Activated CD4-positive, alpha-beta T cell treated with anti-CD3 and anti-CD28 coated beads, Interleukin-2, Interleukin-6, amounts not matched to agents 100 ng/mL and 50 ng/mL, durations not matched to agents 16 hours and 8 hours (primary cell): ENCODE measurements around the gene UTF1.

Experiments used
- DNase-seq: peaks from one replicate; pipeline ENCODE4 v3.0.0-alpha.2; 2020

Gene UTF1

GRCh38 chr10:133196936-133197758 is 32.9 kb upstream of the UTF1 start:
- DNase-seq: no peak

- no peak for DNase-seq
These were observed 32.2 kb upstream of the UTF1 start for GRCh38 chr10:133197786-133198185.

GRCh38 chr10:133198206-133198605 is 31.8 kb upstream of the UTF1 start:
- no peak for DNase-seq

- no peak for DNase-seq
These were observed 31.2 kb upstream of the UTF1 start for GRCh38 chr10:133198621-133199487.

GRCh38 chr10:133199488-133199885 is 30.5 kb upstream of the UTF1 start:
- no peak for DNase-seq

GRCh38 chr10:133199992-133200611 is 29.9 kb upstream of the UTF1 start:
- DNase-seq: no peak

- DNase-seq: no peak
These were observed 29.4 kb upstream of the UTF1 start for GRCh38 chr10:133200621-133201031.

- no peak for DNase-seq
These were observed 28.7 kb upstream of the UTF1 start for GRCh38 chr10:133201151-133201947.

GRCh38 chr10:133201948-133202725 is 27.9 kb upstream of the UTF1 start:
- DNase-seq: no peak

- DNase-seq: no peak
These were observed 27.0 kb upstream of the UTF1 start for GRCh38 chr10:133202778-133203651.

- DNase-seq: no peak
These were observed 26.3 kb upstream of the UTF1 start for GRCh38 chr10:133203652-133204195.

GRCh38 chr10:133204226-133205015 is 25.6 kb upstream of the UTF1 start:
- no peak for DNase-seq

GRCh38 chr10:133205146-133205545 is 24.9 kb upstream of the UTF1 start:
- DNase-seq: no peak

GRCh38 chr10:133206356-133207040 is 23.5 kb upstream of the UTF1 start:
- no peak for DNase-seq

GRCh38 chr10:133207041-133207600 is 22.9 kb upstream of the UTF1 start:
- no peak for DNase-seq

GRCh38 chr10:133207627-133208026 is 22.4 kb upstream of the UTF1 start:
- DNase-seq: no peak

GRCh38 chr10:133208466-133208865 is 21.6 kb upstream of the UTF1 start:
- no peak for DNase-seq

GRCh38 chr10:133209117-133209516 is 20.9 kb upstream of the UTF1 start:
- DNase-seq: no peak

GRCh38 chr10:133209641-133210040 is 20.4 kb upstream of the UTF1 start:
- no peak for DNase-seq
